WERI-Rb-1 (cell line): Measurements from ENCODE around the gene RNF215.
"Not testable (repeated sequence)": the region's sequence is repeated elsewhere in the genome, so short reads cannot be mapped to it uniquely, and the experiment has no call there.

Experiments used
- DNase-seq: peaks from one replicate; pipeline ENCODE4 v3.0.0-alpha.2; 2020
- H3K27ac ChIP-seq: fragments of 250-450 bp; sonication (Bioruptor Pico); 2 replicates; pipeline ENCODE4 v1.5.1; 2020; ENCODE audit warnings: mild to moderate bottlenecking, moderate library complexity
- H3K27me3 ChIP-seq: fragments of 250-450 bp; sonication (Bioruptor Pico); 2 replicates; pipeline ENCODE4 v1.5.1; 2021; ENCODE audit warnings: mild to moderate bottlenecking, low read depth, moderate library complexity; ENCODE audit not compliant: insufficient read depth, severe bottlenecking
- H3K36me3 ChIP-seq: fragments of 250-450 bp; sonication (Bioruptor Pico); 2 replicates; pipeline ENCODE4 v1.5.1; 2020; ENCODE audit warnings: mild to moderate bottlenecking, moderate library complexity
- H3K4me3 ChIP-seq: 2 replicates; pipeline ENCODE4 v1.5.1; 2011; ENCODE audit warnings: low read depth, mild to moderate bottlenecking, control low read depth, low read length
- H3K9me3 ChIP-seq: fragments of 250-450 bp; sonication (Bioruptor Pico); 2 replicates; pipeline ENCODE4 v1.5.1; 2021; ENCODE audit warnings: mild to moderate bottlenecking, moderate library complexity; ENCODE audit not compliant: severe bottlenecking
- TF ChIP-seq, protein P1 (sequence below): IDR thresholded peaks from 2 replicates; pipeline ENCODE4 v1.5.1; 2011; ENCODE audit warnings: low read depth, mild to moderate bottlenecking, control low read depth, inconsistent platforms, low read length

Gene RNF215

GRCh38 chr22:30411780-30412179, 24.6 kb upstream of the RNF215 start:
- DNase-seq: no peak
- Histone ChIP-seq H3K4me3 (no peak overlapping the region), H3K27ac (no peak overlapping the region), H3K36me3 (peaks cover 48% of the 10 kb centered on the region), H3K27me3 (no peaks in the 10 kb centered on the region), H3K9me3 (no peaks in the 10 kb centered on the region)
- TF ChIP-seq, protein P1, sequence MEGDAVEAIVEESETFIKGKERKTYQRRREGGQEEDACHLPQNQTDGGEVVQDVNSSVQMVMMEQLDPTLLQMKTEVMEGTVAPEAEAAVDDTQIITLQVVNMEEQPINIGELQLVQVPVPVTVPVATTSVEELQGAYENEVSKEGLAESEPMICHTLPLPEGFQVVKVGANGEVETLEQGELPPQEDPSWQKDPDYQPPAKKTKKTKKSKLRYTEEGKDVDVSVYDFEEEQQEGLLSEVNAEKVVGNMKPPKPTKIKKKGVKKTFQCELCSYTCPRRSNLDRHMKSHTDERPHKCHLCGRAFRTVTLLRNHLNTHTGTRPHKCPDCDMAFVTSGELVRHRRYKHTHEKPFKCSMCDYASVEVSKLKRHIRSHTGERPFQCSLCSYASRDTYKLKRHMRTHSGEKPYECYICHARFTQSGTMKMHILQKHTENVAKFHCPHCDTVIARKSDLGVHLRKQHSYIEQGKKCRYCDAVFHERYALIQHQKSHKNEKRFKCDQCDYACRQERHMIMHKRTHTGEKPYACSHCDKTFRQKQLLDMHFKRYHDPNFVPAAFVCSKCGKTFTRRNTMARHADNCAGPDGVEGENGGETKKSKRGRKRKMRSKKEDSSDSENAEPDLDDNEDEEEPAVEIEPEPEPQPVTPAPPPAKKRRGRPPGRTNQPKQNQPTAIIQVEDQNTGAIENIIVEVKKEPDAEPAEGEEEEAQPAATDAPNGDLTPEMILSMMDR: no peak

DNA sequence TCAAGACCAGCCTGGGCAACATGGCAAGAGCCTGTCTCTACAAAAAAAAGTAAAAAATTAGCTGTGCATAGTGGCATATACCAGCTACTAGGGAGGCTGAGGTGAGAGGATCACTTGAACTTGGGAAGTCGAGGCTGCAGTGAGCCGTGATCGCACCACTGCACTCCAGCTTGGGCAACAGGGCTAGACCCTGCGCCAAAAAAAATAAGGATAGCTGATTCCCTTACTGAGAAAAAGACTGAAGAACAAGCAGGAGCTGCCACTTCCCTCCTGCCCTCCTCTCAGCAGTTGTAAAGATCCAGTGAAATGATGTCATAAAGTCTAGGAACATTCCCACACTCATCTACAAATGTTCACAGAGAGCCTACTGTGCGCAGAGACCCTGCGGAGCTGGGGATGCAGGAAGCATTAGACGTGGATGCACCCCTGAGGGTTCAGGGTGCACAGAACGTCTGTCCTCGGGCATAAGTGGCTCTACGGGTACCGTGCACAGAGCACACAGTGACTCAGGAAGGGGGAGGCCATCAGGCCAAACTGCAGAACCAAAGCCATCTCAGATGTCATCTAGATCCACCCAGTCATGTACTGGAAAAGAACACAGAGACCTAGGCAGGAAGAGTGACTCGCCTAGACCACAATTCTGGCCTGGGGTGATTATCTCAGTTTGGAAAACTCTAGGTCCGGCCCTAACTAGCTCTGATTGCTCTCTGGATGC, 21.3 kb upstream of the RNF215 start:
- TF ChIP-seq, protein P1: no peak
- Histone ChIP-seq H3K27me3 (no peaks in the 10 kb centered on the region), H3K27ac (no peak overlapping the region), H3K36me3 (peaks cover 39% of the 10 kb centered on the region), H3K9me3 (no peaks in the 10 kb centered on the region), H3K4me3 (no peak overlapping the region)
- no peak for DNase-seq

DNA sequence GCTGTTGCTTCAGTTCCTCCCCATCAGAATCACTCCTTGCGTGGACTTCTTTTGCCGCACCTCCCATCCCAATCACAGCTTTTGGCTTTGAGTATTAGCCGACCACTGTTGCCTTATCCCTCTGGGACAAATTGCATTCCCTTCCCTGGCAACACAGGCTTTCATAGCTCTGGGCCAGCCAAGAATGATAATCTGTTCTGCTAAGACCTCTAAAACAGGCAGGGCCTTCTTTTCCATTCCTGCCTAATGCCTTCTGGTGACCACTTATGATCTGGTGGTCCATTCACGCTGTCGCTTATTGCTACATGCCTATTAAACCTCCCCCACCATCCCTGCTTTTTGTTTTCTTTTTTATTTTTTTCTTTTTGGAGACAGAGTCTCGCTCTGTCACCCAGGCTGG, 19.2 kb upstream of the RNF215 start:
- TF ChIP-seq, protein P1: no peak
- no peak for DNase-seq
- Histone ChIP-seq H3K4me3 (no peak overlapping the region), H3K36me3 (peaks cover 37% of the 10 kb centered on the region), H3K9me3 (no peaks in the 10 kb centered on the region), H3K27me3 (no peaks in the 10 kb centered on the region), H3K27ac (no peak overlapping the region)

- DNase-seq: no peak
- H3K27ac ChIP-seq: no peak overlapping the region
- peaks cover 31% of the 10 kb centered on the region for H3K36me3 ChIP-seq
- H3K9me3 ChIP-seq: no peaks in the 10 kb centered on the region
- no peaks in the 10 kb centered on the region for H3K27me3 ChIP-seq
- no peak overlapping the region for H3K4me3 ChIP-seq
- TF ChIP-seq, protein P1: no peak
Measured at GRCh38 chr22:30405731-30406130, 18.5 kb upstream of the RNF215 start.

GRCh38 chr22:30404307-30404706, 17.1 kb upstream of the RNF215 start:
- TF ChIP-seq, protein P1: no peak
- DNase-seq: no peak
- Histone ChIP-seq H3K9me3 (no peaks in the 10 kb centered on the region), H3K36me3 (peaks cover 28% of the 10 kb centered on the region), H3K27me3 (no peaks in the 10 kb centered on the region), H3K27ac (no peak overlapping the region), H3K4me3 (no peak overlapping the region)

DNA sequence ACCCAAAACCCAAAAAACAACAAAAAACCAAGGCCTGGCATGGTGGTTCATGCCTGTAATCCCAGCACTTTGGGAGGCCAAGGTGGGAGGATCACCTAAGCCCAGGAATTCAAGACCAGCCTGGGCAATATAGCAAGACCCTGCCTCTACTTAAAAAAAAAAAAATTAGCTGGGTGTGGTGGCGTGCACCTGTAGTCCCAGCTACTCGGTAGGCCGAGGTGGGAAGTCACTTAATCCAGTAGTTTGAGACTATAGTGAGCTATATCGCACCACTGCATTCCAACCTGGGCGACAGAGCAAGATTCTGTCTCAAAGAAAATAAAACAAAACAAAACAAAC, 15.5 kb upstream of the RNF215 start:
- H3K36me3 ChIP-seq: peaks cover 20% of the 10 kb centered on the region
- DNase-seq, H3K27me3 ChIP-seq, H3K27ac ChIP-seq, H3K9me3 ChIP-seq, H3K4me3 ChIP-seq: not testable (repeated sequence)
